ENCODE measurements around the gene ID1. TPM values are rescaled to one million over a fixed set of nuclear protein-coding genes. Genes with fewer than 3 reads are reported as not detected.

The ID1 gene
- total and polyA plus RNA-seq, 8 donors, result 9.5 to 64.7 (median 18.8) TPM

GRCh38 chr20:31566658-31567379, 38.3 kb upstream of the ID1 start:
- intact Hi-C loops (cut with DNase I), result loop anchor here in 1 of 3 donors (5.0 kb wide), 1 partner anchor 45 kb away; no protein-coding TSS in a partner anchor
- Histone ChIP-seq H3K4me1 (no peaks in the 10 kb centered on the region), H3K27me3 (no peaks in the 10 kb centered on the region), H3K36me3 (peaks cover 0 to 52% (median 29%) of the 10 kb centered on the region in 3 donors), H3K4me3 (no peak overlapping the region), H3K9me3 (no peaks in the 10 kb centered on the region), H3K27ac (peak overlapping the region in 1 of 4 donors; percentile 15)
- TF ChIP-seq, protein P1, sequence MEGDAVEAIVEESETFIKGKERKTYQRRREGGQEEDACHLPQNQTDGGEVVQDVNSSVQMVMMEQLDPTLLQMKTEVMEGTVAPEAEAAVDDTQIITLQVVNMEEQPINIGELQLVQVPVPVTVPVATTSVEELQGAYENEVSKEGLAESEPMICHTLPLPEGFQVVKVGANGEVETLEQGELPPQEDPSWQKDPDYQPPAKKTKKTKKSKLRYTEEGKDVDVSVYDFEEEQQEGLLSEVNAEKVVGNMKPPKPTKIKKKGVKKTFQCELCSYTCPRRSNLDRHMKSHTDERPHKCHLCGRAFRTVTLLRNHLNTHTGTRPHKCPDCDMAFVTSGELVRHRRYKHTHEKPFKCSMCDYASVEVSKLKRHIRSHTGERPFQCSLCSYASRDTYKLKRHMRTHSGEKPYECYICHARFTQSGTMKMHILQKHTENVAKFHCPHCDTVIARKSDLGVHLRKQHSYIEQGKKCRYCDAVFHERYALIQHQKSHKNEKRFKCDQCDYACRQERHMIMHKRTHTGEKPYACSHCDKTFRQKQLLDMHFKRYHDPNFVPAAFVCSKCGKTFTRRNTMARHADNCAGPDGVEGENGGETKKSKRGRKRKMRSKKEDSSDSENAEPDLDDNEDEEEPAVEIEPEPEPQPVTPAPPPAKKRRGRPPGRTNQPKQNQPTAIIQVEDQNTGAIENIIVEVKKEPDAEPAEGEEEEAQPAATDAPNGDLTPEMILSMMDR (IDR thresholded peaks at IDR 0.05), result no peak
- DNase-seq, result peak in 2 of 6 donors; percentile 47 to 69
- WGBS, 2 donors, result 53 to 56% methylated on average over 14 of the region's 14 CpGs
- no peak for FAIRE-seq
- peak in 3 of 4 donors; percentile 10 to 36 (median 31) for ATAC-seq

DNA sequence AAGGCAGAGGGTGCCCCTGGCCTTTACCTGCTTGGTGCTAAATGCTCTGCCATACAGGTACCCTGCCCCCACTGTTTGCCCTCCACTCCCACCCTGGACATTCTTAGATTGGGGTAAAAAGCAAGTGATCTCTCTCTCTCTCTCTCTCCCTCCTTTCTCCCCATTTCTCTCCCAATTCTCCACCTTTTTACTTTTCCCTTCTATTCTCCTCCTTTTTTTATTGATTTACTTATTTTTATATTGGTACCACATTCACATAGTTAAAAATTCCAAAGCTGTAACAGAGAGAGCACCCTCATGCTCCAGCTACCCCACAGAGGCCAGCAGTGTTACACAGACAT, 37.7 kb upstream of the ID1 start:
- Histone ChIP-seq H3K27me3 (no peaks in the 10 kb centered on the region), H3K4me1 (peaks cover 0 to 5% (median 3%) of the 10 kb centered on the region in 3 donors), H3K9me3 (no peaks in the 10 kb centered on the region), H3K27ac (no peak overlapping the region), H3K4me3 (no peak overlapping the region), H3K36me3 (peaks cover 0 to 46% (median 24%) of the 10 kb centered on the region in 3 donors)
- intact Hi-C loops (cut with DNase I), result loop anchor here in 1 of 3 donors (5.0 kb wide), 1 partner anchor 45 kb away; no protein-coding TSS in a partner anchor
- TF ChIP-seq, protein P1 (IDR thresholded peaks at IDR 0.05), result no peak
- no peak for DNase-seq
- FAIRE-seq, result no peak
- no peak for ATAC-seq

- ATAC-seq (no peak), FAIRE-seq (no peak), DNase-seq (peak in 1 of 6 donors; percentile 66)
- Histone ChIP-seq H3K27me3 (no peaks in the 10 kb centered on the region), H3K4me1 (peaks cover 0 to 7% (median 5%) of the 10 kb centered on the region in 3 donors), H3K27ac (no peak overlapping the region), H3K36me3 (peaks cover 0 to 42% (median 22%) of the 10 kb centered on the region in 3 donors), H3K9me3 (no peaks in the 10 kb centered on the region), H3K4me3 (no peak overlapping the region)
- TF ChIP-seq, protein P1 (IDR thresholded peaks at IDR 0.05), result no peak
- intact Hi-C loops (cut with DNase I), result loop anchor here in 1 of 3 donors (5.0 kb wide), 1 partner anchor 44 kb away; no protein-coding TSS in a partner anchor
- WGBS, 2 donors, result 84 to 87% methylated on average over 21 of the region's 21 CpGs
Measured at GRCh38 chr20:31568041-31568731, 36.9 kb upstream of the ID1 start.

DNA sequence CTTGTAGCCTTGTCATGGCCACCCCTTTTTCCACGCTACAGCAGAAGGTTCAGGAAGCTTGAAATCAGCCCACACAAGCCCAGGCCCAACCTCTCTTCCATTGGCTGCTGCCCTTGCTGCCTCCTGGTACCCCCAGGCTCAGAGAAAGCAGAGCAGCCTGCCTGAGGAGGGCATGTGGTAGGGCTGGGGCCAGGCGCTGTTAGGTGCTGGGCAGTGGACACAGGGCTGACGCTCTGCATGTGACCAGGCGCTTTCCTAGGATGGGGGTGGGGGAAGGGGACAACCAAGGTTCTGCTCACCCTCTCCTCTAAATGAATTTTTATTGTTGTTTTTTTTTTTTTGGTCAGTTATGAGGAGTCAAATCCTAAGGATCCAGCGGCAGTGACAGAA, 36.3 kb upstream of the ID1 start:
- 88 to 90% methylated on average over 5 of the region's 5 CpGs for WGBS, 2 donors
- ATAC-seq (no peak), DNase-seq (no peak), FAIRE-seq (no peak)
- intact Hi-C loops (cut with DNase I), result loop anchor here in 1 of 3 donors (5.0 kb wide), 1 partner anchor 44 kb away; no protein-coding TSS in a partner anchor
- Histone ChIP-seq H3K36me3 (peaks cover 0 to 37% (median 21%) of the 10 kb centered on the region in 3 donors), H3K4me3 (no peak overlapping the region), H3K9me3 (no peaks in the 10 kb centered on the region), H3K4me1 (peaks cover 5 to 9% (median 7%) of the 10 kb centered on the region in 3 donors), H3K27me3 (no peaks in the 10 kb centered on the region), H3K27ac (peak overlapping the region in 1 of 4 donors; percentile 13)
- TF ChIP-seq, protein P1 (IDR thresholded peaks at IDR 0.05), result no peak

All from pancreas (tissue), 10 donors.